DND-41 (cell line): ENCODE data around the gene TP53AIP1.

Experiments used
- ATAC-seq: fragments of 200-7000 bp; cut with Tn5 transposase; 3 replicates; pipeline ENCODE4 v1.9.1; 2021; ENCODE audit warnings: low read depth; ENCODE audit not compliant: insufficient read depth
- DNase-seq: peaks from one replicate; pipeline ENCODE4 v3.0.0-alpha.2; 2020
- H2AFZ ChIP-seq: 2 replicates; pipeline ENCODE4 v1.6.0; 2012; ENCODE audit warnings: low read depth, low read length
- H3K27ac ChIP-seq: 2 replicates; pipeline ENCODE4 v1.5.1; 2012; ENCODE audit warnings: low read length, inconsistent platforms
- H3K27me3 ChIP-seq: fragments of 200-600 bp; sonication (generic); 2 replicates; pipeline ENCODE4 v1.6.0; 2012; ENCODE audit warnings: low read length, mild to moderate bottlenecking, inconsistent platforms; ENCODE audit not compliant: insufficient read depth, poor library complexity
- H3K36me3 ChIP-seq: 2 replicates; pipeline ENCODE4 v1.5.1; 2012; ENCODE audit warnings: low read length, inconsistent platforms; ENCODE audit not compliant: insufficient read depth
- H3K4me1 ChIP-seq: 2 replicates; pipeline ENCODE4 v1.5.1; 2012; ENCODE audit warnings: mild to moderate bottlenecking, low read length; ENCODE audit not compliant: insufficient read depth
- H3K4me2 ChIP-seq: 2 replicates; pipeline ENCODE4 v1.6.0; 2012; ENCODE audit warnings: mild to moderate bottlenecking, moderate library complexity, low read length, inconsistent platforms; ENCODE audit not compliant: insufficient read depth
- H3K4me3 ChIP-seq, 2 experiments: fragments of 200-600 bp in 1 of 2; shearing (Covaris generic) in 1 of 2; 2 replicates each; pipeline ENCODE4 v1.5.1; 2012 to 2016; ENCODE audit warnings: inconsistent platforms in 2 of 2, low read length in 2 of 2, mild to moderate bottlenecking in 2 of 2, low read depth in 1 of 2, moderate library complexity in 1 of 2
- H3K79me2 ChIP-seq: 2 replicates; pipeline ENCODE4 v1.6.0; 2012; ENCODE audit warnings: low read length, inconsistent platforms; ENCODE audit not compliant: insufficient read depth
- H3K9ac ChIP-seq: 2 replicates; pipeline ENCODE4 v1.6.0; 2012; ENCODE audit warnings: low read depth, mild to moderate bottlenecking, inconsistent platforms, low read length, moderate library complexity
- H3K9me3 ChIP-seq: 2 replicates; pipeline ENCODE4 v1.5.1; 2012; ENCODE audit warnings: low read length, moderate library complexity, mild to moderate bottlenecking, inconsistent platforms; ENCODE audit not compliant: insufficient read depth, severe bottlenecking
- H4K20me1 ChIP-seq: 2 replicates; pipeline ENCODE4 v1.6.0; 2012; ENCODE audit warnings: low read length; ENCODE audit not compliant: insufficient read depth
- CTCF ChIP-seq: IDR thresholded peaks from 2 replicates; pipeline ENCODE4 v1.5.1; 2012; ENCODE audit warnings: borderline replicate concordance, low read length, moderate library complexity, mild to moderate bottlenecking; ENCODE audit not compliant: poor library complexity, severe bottlenecking; ENCODE audit errors: extremely low read depth
- EZH2 ChIP-seq: IDR thresholded peaks from 3 replicates; pipeline ENCODE4 v1.6.1; 2012; ENCODE audit warnings: borderline replicate concordance, low read depth, mild to moderate bottlenecking, moderate library complexity, low read length, inconsistent platforms; ENCODE audit not compliant: severe bottlenecking

TP53AIP1 gene

GRCh38 chr11:128894685-128895084 lies 48.0 kb downstream of the TP53AIP1 start:
- Histone ChIP-seq H4K20me1 (no peaks in the 10 kb centered on the region), H3K4me3 (no peak overlapping the region), H3K9ac (no peak overlapping the region), H3K36me3 (no peaks in the 10 kb centered on the region), H3K9me3 (no peaks in the 10 kb centered on the region), H3K4me2 (no peak overlapping the region), H3K79me2 (no peaks in the 10 kb centered on the region), H3K27ac (no peak overlapping the region), H3K27me3 (no peaks in the 10 kb centered on the region), H2AFZ (no peak overlapping the region), H3K4me1 (no peaks in the 10 kb centered on the region)
- no peak for TF ChIP-seq CTCF
- no peak for TF ChIP-seq EZH2
- ATAC-seq (no peak), DNase-seq (no peak)

GRCh38 chr11:128894286-128894681 lies 48.4 kb downstream of the TP53AIP1 start:
- H3K9me3 ChIP-seq, result no peaks in the 10 kb centered on the region

GRCh38 chr11:128893578-128894285 lies 48.9 kb downstream of the TP53AIP1 start:
- Histone ChIP-seq H3K4me1 (no peaks in the 10 kb centered on the region), H3K36me3 (no peaks in the 10 kb centered on the region), H3K4me2 (no peak overlapping the region), H4K20me1 (no peaks in the 10 kb centered on the region), H3K9ac (no peak overlapping the region), H3K9me3 (no peaks in the 10 kb centered on the region), H3K4me3 (no peak overlapping the region), H2AFZ (no peak overlapping the region), H3K27ac (no peak overlapping the region), H3K27me3 (no peaks in the 10 kb centered on the region), H3K79me2 (no peaks in the 10 kb centered on the region)
- DNase-seq, result no peak
- ATAC-seq, result no peak
- TF ChIP-seq EZH2, result no peak
- no peak for TF ChIP-seq CTCF

More at GRCh38 chr11:128894286-128894681, 48.4 kb downstream of the TP53AIP1 start:
- Histone ChIP-seq H3K4me3 (no peak overlapping the region), H3K4me1 (no peaks in the 10 kb centered on the region), H3K79me2 (no peaks in the 10 kb centered on the region), H4K20me1 (no peaks in the 10 kb centered on the region), H3K27me3 (no peaks in the 10 kb centered on the region), H3K36me3 (no peaks in the 10 kb centered on the region), H2AFZ (no peak overlapping the region), H3K9ac (no peak overlapping the region), H3K27ac (no peak overlapping the region), H3K4me2 (no peak overlapping the region)
- DNase-seq (no peak), ATAC-seq (no peak)
- TF ChIP-seq EZH2, result no peak
- TF ChIP-seq CTCF, result no peak
